NCI-H510A (cell line): Measurements from ENCODE around the gene OTUB1.

Experiments
- DNase-seq: peaks from one replicate; lab custom pipeline; 2025; lab: John Stamatoyannopoulos, UW

The OTUB1 gene

DNA sequence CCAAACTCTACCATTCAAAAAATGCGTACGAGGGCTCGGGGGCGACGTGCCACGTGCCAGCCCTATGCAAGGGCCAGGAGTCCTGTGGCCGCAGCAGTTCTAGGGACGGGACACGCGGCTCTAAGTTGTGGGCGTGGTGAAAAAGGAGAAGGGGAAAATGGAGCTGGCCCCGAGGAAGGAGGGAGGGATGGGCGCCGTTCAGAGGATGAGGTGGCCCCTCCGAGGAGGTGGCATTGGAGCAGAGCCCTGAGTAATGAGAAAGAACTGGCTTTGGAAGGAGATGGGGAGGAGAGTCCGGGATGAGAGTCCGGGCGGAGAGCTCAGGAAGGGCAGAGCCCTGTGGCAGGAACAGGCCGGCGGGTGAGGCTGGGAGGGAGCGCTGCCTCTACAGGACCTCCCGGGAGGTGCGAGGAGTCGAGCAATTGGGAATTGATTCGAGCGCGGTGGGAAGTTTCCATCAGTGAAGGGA is 21.0 kb downstream of the OTUB1 start:
- DNase-seq: peak; percentile 21

DNA sequence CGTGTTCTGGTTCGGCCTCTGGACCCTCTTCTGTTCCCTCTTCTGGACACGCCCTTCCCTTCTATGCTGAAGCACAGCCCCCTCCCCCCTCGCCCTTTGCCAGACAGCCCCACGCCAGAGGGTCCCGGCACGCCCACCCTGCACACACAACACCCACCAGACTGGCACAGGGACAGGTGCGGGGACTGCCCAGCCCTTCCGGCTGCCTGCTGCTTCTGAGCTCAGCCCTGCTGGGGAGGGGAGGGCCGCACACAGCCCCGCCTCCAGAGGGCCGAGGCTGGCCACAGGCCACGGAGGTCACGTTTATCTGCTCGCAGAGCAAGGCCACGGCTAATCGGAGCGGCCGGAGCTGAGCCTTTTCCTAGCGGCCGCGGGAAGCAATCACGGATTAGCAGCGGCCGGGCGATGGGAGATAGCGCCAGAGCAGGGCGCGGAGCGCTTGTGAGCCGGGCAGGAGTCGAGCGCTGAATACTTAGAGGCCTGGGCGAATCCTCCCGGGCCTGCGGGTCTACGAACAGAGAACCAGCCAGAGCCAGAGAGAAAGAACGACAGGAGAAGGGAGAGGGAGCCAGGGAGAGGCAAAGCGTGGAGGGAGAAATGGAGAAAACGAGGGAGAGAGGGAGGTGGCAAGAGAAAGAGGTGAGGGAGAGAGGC is 21.5 kb downstream of the OTUB1 start:
- DNase-seq: peak; percentile 23

DNA sequence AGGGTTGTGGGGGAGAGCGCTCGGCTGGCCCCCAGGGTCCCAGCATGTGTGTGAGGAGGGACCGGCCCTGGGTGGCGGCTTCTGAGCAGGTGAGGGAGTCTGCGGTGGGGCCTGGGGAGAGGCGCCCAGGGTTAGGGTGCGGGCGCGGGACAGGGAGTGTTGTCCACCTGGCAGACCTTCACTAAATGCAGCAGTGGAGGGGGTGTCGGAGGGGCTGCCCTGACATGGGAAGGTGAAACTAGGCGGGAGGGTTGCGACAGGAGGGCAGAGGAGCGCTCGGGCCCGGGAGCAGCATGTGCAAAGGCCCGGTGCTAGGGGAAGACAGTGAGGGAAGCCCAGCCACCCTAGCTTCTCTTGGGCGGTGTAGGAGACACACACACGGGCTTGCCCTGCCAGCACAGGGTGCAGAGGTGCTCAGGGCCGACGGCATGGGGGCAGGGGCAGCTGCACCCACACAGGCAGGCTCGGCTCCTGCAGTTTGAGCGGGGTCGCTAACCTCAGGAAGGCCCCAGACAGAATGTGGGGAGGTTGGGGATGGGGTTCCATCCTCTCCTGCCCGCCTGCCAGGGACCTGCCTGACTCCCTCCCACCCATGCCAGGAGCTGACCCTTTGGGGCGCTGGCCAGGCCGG is 22.2 kb downstream of the OTUB1 start:
- no peak for DNase-seq

DNA sequence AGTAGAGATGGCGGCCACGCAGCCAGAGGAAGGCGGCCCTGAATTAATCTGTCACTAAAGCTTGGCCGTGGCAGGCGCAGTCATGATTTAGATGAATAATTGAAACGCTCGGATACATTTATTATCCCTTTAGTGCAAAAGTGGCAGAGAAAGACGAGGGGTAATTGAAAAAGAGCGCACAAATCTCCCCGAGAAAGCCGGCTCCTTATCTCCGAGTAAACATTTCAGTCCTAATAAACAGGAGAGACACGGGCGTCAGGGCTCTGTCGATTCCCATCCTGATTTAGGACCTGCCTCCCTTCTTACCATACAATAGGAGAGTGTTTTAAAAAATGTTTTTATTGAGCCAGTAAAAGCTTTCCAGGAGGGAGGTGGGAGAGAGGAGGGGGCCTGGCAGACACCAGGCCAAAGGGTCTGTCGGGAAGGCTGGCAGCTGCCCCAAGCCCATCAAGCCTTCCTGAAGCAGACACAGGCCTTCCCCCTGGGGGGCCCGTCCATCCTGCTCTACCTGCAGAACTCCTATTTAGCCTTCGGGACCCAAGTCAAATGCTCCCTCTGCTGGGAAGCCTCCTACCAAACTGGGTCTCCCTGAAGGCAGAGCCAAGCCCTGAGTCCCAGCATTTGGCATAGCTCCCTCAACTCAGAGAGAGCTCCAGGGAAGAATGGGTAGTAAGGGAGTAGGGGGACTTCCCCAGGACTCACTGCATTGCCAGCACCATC is 22.8 kb downstream of the OTUB1 start:
- no peak for DNase-seq

DNA sequence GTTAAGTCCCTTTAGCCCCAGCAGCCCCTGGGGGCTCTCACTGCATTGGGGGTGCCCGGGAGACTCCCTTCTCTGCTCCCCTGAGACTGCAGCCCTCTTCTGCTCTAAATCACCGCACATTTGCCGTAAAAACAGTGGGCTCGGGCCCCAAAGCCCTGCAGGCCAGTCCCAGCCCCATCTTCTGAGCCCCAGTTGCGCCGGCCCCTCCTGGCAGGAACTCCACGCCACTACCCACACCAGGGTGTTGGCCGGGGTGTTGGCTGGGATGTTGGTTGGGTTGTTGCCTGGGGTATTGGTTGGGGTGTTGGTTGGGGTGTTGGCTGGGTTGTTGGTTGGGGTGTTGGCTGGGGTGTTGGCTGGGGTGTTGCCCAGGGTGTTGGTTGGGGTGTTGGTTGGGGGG is 23.5 kb downstream of the OTUB1 start:
- DNase-seq: no peak

DNA sequence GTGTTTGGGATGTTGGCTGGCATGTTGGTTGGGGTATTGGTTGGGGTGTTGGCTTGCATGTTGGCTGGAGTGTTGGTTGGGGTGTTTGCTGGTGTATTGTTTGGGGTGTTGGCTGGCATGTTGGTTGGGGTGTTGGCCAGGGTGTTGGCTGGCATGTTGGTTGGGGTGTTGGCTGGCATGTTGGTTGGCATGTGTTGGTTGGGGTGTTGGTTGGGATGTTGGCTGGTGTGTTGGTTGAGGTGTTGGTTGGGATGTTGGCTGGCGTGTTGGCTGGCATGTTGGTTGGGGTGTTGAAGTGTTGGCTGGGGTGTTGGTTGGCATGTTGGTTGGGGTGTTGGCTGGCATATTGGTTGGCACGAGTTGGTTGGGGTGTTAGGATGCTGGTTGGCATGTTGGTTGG is 24.5 kb downstream of the OTUB1 start:
- no peak for DNase-seq

DNA sequence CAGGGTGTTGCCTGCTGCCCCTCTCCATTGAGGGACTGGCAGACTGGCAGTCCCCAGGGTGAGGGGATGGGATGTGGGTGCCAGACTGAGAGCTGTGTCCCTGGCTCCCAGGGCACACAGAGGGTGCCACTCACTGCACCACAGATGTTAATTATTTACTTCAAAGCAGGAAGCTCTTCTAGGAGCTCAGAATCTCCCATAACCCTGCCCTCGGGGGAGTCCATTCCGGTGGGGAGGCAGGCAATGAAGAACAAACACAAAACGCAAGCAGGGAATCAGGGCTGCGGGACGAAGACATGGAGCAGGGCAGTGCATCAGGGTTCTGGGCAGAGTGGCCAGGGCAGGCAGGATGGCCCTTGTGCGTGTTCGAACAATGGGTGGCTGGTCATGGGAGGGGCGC is 25.1 kb downstream of the OTUB1 start:
- no peak for DNase-seq

DNA sequence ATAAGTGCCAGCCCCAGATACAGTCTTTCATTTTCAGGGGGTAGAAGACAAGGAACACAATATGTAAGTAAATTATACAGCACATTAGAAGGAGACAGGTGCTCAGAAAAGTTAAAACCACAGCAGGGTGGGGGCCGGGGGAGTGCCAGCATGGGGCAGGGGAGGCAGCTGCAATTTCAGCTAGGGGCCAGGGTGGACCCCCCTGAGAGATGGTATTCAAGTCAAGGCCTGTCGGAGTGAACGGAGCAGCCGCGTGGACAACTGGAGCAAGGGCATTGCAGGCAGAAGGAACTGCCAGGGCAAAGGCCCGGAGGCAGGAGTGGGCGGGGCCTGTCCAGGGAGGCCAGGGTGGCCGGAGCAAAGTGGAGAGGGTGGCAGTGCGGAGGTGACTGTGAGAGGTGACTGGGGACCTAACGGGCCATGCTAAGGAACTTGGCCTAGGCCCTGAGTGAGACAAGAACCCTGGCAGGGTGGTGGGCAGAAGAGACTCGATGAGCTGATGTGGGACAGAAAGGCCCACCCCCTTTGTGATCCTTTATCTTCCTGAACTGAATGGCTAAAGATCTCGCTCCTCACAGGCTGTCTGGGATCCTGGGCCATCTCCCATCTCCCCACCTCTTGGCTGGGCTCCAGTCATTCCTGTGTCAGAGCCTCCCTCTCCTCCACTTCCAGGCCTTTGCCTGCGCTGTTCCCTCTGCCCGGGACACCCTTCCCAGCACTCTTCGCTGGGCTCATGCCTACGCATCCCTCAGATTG is 27.1 kb downstream of the OTUB1 start:
- DNase-seq: no peak

DNA sequence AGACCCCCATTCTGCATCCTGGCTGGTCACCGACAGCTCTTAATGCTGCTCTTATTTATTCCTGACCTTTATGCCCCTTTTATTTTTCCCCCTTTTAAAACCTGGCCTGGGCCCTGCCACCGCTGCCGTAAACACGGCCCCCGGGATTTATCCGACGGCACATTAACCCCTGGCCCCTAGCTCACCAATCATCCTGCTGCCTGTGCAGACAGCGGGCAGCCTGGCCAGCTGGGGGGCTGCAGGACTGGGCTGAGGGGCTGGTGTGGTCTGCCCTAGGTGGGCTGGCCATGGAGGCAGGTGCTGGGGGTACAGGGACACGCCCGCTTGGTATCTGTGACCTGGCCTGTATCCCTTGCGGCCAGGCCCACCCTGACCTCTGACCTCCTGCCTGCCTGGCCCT is 28.1 kb downstream of the OTUB1 start:
- DNase-seq: no peak

DNA sequence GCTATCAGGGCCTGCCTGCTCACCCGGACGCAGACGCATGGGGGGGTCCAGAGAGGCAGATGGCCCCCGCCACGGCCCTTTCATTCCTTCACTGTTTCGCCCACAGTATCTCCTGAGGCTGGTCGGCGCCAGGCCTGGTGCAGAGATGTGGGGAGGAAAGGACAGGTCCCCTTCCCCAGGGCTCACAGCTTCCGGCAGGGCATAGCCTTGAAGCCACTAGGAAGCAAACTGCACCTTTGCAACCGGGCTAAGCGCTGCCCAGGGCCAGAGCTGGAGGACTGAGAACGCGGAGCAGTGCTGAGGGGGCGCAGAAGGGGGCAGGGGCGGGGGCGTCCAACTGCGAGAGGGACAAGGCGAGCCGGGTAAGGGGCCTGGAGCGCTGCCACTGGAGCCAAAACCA is 29.3 kb downstream of the OTUB1 start:
- DNase-seq: no peak

DNA sequence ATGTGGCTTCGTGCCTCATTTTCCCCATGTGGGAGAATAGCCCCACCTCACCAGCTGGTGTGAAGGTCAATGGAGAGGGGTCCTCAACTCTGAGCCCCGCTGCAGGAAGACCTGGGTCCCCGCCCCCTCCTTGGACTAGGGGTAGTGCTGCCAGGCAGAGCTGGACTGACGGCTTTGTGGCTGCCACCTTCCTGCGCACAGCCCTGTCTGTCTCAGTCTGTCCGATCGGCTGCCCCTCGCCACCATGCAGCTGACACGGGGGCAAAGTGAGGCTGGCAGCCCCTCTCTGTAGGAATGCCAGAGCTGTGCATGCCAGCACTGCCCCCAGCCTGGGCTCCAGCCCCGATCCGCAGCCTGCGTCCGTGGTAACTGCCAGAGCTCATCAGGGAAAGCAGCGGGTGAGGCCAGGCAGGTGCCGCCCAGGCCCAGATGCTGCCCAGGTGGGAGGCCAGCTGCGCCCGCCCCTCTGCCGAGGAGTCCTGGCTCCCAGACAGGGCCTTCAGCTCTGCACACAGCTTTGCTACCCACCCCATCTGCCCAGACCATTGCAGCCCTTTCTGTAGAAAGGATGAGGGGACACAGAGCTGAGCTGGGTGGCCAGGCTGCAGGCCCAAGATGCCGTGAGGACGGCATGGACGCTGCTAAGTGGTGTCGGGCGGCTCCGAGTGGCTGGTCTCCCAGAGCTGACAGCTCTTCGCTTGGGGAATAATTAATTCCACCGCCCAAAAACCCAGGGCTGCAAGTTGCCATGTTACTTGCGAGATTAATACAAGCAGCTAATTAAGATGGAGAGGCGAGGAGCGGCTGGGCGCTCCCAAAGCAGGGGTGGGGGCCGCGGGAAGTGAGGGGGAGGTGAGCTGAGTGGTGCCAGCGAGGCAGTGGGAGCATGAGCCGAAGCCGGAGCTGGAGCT is 30.0 kb downstream of the OTUB1 start:
- no peak for DNase-seq

DNA sequence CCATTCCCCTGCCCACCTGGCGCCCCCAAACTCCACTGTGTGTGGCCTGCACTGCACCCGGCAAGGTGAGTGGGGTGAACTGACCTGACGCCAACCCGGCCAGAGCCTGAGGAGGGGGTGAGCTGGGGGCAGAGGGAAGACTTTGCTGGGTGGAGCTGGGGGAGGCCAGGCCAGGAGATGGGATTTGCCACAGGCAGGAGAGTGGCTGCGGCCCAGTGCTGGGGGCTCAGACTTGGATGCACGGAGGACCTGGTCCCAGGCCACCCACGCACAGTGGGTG is 31.6 kb downstream of the OTUB1 start:
- no peak for DNase-seq

DNA sequence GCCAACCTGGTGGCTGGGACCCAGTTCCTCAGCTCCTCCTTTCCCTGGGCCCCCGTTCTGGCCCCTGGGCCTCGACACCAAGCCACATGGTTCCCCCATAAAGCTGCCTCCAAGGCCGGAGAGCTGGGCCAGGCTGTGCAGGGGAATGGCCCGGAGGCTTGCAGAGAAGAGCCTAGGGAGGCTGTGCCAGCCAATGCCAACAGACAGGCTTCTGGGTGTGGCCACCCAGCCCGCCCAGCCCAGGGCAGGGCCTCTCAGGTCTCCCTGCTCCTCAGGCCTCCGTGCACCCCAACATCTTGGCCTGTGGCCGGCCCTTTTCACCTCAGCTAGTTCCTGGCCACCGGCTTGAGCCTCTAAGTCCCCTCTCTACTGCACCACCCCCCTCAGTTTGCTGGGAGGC is 32.1 kb downstream of the OTUB1 start:
- no peak for DNase-seq

DNA sequence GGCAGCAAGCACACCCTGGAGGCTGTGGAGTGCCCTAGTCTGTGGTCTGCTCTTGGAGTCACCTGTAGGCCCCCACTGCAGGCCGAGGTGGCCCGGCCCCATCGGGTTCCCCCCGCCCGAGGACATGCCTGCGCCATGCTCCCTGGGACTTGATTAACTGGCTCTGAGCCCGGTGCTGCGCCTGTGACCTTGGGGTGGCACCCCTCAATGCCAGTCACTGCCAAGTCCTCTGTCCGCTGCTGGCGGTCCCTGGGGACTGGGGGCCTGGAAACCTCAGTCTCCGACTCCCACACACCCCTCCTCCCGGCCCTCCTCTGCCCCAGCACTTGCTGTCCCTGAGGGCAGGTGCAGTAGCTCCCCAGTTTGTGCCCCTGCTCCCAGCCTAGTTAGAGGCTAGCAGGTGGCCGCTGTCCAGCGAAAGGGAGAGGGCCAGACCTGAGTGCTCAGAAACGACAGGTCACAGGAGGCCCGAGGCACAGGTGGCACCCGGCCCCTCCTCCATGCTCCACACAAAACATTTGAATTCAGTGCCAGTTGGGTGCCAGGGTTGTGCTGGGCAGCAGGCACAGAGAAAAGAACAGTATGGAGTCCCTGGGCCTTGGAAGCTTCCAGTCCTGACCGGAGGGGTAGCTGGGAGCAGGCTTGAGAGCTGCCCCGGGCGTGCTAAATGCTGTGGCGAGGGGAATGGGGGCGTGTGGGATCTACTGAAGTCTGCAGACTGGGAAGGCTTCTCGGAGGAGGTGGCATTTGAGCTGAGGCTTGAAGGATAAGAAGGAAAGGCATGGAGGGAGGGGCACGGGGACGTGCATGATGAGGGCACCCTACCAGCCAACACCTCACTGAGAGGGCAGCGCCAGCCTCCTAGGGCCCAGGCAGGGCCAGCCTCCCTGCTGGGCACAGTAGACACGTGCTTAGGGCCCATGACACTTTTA is 33.1 kb downstream of the OTUB1 start:
- DNase-seq: no peak

DNA sequence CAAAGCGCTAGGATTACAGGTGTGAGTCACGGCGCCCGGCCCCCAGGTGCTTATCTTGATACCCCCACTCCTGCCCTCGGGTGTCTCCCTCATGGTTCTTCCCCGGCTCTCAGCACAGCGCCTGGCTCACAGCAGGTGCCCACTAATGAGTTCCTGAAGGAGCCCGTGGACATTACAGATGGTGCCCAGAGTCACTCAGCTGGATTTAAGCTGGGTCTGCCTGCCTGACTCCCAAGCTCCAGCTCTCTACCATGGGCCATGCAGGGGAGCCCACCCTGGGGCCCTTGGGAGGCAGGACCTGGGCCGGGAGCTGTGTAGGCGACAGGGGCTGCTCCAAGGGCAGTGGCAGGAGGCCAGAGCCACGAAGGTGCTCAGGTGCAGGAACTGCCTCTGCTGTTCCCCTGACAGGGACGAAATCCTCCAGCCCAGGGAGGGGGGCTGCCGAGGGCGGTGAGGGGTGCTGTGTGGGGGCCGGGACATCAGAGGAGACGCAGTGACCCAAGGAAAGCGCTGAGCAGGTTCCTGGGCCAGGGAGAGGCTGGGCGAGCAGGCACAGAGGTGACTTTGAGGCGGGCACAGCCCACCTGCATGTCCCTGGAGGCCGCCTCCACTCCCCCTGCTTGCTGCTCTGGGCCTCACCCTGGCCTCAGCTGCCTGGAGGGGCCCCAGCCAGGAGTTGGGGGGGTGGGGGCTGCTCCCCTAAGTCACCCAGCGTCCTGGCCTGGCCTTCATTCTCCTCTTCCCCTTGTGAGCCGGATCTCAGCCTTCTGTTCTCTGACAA is 34.9 kb downstream of the OTUB1 start:
- DNase-seq: no peak

DNA sequence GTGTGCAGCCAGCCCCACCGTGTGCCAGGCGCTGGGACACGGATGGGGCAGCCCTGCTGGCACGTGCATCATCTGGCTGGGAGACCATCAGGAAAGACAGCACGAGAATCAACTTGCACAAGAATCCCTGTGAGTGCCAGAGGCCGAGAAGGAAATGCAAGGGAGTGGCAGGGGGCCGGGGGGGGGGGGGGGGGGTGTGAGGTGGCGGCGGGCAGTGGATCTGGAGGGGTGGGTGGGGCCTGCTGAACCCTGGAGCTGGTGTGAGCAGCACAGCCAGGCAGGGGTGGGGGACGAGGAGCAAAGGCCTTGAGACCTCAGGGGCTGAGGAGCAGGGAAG is 35.5 kb downstream of the OTUB1 start:
- no peak for DNase-seq

DNA sequence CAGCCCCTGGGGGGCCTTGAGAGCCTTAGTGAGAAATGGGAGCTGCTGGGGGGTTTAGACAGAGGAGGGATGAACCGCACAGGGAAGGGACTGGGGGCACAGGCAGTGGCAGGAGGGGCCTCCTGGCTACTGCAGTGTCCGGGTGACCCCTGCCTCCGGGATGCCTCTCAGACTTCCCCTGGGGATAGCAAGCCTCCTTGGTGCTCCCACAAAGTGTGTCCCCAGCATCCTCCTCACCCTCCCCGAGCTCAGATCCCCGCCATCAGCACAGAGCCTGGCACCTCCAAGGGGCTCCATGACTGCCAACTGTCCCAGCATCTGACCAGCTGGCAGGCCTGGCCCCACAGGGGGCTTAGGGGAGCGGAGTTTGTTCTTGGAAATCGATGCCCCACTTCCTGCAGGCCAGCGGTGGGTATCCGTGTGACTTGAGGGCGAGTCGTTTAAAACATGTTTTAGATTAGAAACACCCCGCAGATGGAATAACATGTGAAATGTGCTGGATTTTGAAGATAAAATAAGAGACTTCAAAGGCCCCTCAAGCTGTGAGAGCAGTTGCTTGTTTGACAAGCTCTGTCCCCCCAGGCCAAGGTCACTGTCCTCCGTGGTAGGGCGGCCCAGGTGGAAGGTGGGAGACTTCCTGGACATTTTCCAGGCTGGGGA is 36.0 kb downstream of the OTUB1 start:
- no peak for DNase-seq

DNA sequence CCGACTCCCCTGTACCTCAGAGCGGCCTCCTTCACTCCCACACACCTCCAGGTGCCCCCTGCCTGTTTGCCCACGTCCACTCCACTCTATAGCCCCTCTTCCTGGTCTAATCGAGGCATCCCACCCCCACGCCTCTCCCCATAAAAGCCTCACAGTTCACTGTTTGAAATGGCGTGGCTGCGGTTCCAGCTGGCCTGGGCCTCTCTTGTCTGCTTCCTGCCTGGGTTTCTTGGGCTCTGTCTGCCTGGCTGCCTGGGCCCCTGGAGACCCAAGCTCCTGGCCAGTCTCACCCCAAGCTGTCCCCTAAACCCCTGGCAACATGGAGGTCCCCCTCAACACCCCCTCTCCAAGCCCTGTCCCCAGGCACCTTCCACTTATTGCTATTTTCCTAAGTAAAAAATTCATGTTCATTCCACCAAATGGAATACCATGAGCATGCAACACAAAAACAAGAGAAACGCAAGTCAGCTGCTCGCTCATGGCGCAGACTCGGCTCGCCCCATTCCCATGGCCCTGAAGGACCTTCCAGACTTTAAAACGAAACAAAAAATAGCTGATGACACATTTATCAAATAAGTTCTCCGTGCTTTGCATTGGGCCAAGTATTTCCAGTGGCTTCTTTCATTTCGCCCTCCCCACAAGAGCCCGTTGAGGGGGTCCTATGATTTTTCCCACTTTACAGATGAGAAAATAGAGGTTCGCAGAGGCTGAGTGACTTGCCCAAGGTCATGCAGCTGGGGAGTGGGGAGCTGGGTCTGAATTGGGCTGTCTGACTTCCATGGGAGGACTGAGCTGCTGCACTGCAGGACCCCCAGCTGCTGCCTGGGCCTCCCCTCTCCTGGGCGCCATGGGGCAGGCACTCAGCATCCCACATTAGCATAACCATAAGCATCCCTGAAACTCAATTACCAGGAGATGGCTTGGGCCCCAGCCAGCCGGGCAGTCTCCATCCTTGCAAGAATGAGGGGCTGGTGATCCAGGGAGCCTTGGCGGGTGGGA is 37.8 kb downstream of the OTUB1 start:
- DNase-seq: no peak
